ENCODE results near the gene RRAGC.

DNA sequence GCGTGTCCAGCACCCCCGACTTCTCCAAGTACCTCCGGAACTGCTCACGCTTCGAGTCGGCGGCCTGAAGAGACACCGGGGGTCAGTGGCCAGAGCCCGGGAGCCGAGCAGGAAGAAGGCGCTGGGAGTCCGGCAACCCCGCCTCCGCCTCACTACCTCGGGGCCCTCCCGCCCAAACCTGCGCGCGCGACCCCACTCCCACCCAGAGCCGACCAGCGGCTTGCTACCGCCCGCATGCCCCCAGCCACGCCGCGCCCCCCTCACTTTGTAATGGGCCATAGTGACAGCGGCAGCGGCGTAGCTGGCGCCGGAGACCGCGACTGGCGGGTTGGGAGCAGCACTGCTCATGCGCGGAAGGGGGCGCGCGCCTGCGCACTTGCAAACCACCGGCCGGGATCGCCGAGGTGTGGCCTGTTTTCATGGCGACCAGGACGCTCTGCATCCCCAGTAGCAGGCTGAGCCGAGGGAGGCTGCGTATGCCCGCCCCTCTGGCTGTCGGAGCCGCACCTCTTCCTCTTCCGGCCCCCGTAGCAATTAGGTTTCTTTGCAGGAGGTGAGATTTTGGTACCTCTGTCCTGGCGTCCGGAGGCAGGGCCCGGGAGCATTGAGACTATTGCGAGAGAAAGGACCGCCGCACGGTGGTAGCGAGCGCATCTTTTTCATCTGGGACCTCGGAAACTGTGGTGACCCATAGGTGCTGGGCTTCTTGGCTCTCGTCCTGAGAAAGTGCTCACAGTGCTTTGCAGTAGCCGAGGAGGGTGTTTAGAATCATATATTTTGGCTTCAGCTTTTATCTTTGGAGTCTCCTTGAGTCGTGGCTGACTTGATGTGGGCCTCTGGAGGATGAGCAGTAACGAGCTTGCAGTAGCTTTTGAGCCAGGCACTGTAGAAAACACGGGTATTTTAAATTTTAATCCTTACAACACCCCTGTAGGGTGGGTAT is 13.7 kb upstream of the RRAGC start, which contains the start of gene MYCBP:
- TF ChIP-seq CTCF (IDR thresholded peaks at IDR 0.05) (peak in 4 of 6 experiments; percentile 51 to 77 (median 66)), POLR2AphosphoS5 (IDR thresholded peaks at IDR 0.05) (peak; percentile 53 to 71), POLR2A (IDR thresholded peaks at IDR 0.05) (peak in 2 of 4 donors; percentile 31 to 72), EP300 (IDR thresholded peaks at IDR 0.05) (no peak)
